Esophagus muscularis mucosa (tissue), 4 donors: ENCODE results near the gene MAPK13. TPM values are rescaled to one million over a fixed set of nuclear protein-coding genes. Genes with fewer than 3 reads are reported as not detected.

Experiments used
- DNase-seq: peaks from one replicate; pipeline ENCODE4 v3.0.0-alpha.2; 2017; ENCODE audit errors: extremely low spot score
- H3K27ac ChIP-seq, 4 donors: fragments of 200-600 bp; sonication (generic); replicated peaks in 1 of 4; 1 replicate in 3 of 4; 2 replicates in 1 of 4; pipeline ENCODE4 v1.5.1; 2016 to 2019; ENCODE audit warnings: mild to moderate bottlenecking in 1 of 4
- H3K27me3 ChIP-seq, 4 donors: fragments of 200-600 bp; sonication (generic); one replicate each; pipeline versions ENCODE4 v1.5.1 to v1.6.0; 2016 to 2019
- H3K36me3 ChIP-seq, 4 donors: fragments of 200-600 bp; sonication (generic); one replicate each; pipeline ENCODE4 v1.5.1; 2016 to 2019
- H3K4me1 ChIP-seq, 4 donors: fragments of 200-600 bp; sonication (generic); one replicate each; pipeline ENCODE4 v1.5.1; 2016 to 2019
- H3K4me3 ChIP-seq, 4 donors: fragments of 200-600 bp; sonication (generic); 1 replicate in 2 of 4; 2 replicates in 2 of 4; pipeline ENCODE4 v1.5.1; 2016 to 2019; ENCODE audit warnings: mild to moderate bottlenecking in 4 of 4, moderate library complexity in 1 of 4
- H3K9me3 ChIP-seq, 4 donors: fragments of 200-600 bp; sonication (generic); 1 replicate in 3 of 4; 2 replicates in 1 of 4; pipeline ENCODE4 v1.5.1; 2016 to 2019
- EP300 ChIP-seq: sonication (generic); formaldehyde crosslinking; IDR thresholded peaks from one replicate; pipeline ENCODE4 v1.6.1; 2017; ENCODE audit warnings: antibody characterized with exemption
- POLR2A ChIP-seq: fragments of 450-650 bp; IDR thresholded peaks from one replicate; pipeline ENCODE4 v1.6.1; 2017; ENCODE audit warnings: antibody characterized with exemption, moderate library complexity, mild to moderate bottlenecking, low read depth
- POLR2AphosphoS5 ChIP-seq, 2 donors: sonication (generic); formaldehyde crosslinking; IDR thresholded peaks; one replicate each; pipeline ENCODE4 v1.6.1; 2017; ENCODE audit warnings: antibody characterized with exemption in 2 of 2
- WGBS: methylation state at CpG from one replicate; pipeline ENCODE4 v1.1.5; 2018; 5-methylcytosine and 5-hydroxymethylcytosine counted together
- intact Hi-C: fragments of 100-400 bp; cut with DNase I; formaldehyde crosslinking; loops from one replicate; pipeline ENCODE4 v1.15.1; 2023
- total RNA-seq, 4 donors: library from RNA; depleted of rRNA; stranded (reverse); fragments of >200 nt; gene quantifications; one replicate each; pipeline versions ENCODE4 v1.1.0 to v1.2.1, GENCODE V29; 2016
- TF ChIP-seq, protein P1 (sequence below), 3 experiments: fragments of 200-600 bp in 2 of 3; fragments of 450-650 bp in 1 of 3; sonication (generic) in 2 of 3; IDR thresholded peaks; one replicate each; pipeline ENCODE4 v1.5.1; 2017 to 2019; ENCODE audit warnings: antibody characterized with exemption in 3 of 3, mild to moderate bottlenecking in 2 of 3, moderate library complexity in 1 of 3

Gene MAPK13
- total RNA-seq, 4 donors from 2014 or later, result 2.1 to 5.0 (median 4.5) TPM

DNA sequence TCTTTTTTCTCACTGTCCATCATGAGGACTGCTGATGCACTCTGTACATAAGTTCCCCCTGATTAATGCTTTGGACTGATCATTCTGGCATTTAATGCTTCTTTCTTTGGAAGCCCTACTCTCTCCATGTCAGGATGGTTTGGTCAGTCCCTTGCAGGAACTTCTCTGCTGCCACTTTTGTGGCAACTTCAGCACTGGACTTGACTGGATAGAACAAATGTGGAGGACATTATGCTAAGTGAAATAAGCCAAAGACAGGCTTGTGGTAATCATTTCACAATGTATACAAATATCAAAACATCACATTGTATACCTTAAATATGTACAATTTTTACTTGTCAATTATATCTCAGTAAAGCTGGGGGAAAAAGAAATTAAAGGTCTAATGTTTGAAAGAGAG lies 54.0 kb downstream of the MAPK13 start:
- no peak for DNase-seq
- TF ChIP-seq EP300, result no peak
- TF ChIP-seq POLR2A, result no peak
- TF ChIP-seq POLR2AphosphoS5 (IDR thresholded peaks at IDR 0.05), result no peak
- H3K27ac ChIP-seq, result no peak overlapping the region
- no peaks in the 10 kb centered on the region for H3K4me1 ChIP-seq
- H3K4me3 ChIP-seq, result no peak overlapping the region
- intact Hi-C loops, result no loop called here
- H3K27me3 ChIP-seq, result no peaks in the 10 kb centered on the region
- peaks cover 0 to under 1% (median 0%) of the 10 kb centered on the region in 4 donors for H3K9me3 ChIP-seq
- H3K36me3 ChIP-seq, result no peaks in the 10 kb centered on the region

DNA sequence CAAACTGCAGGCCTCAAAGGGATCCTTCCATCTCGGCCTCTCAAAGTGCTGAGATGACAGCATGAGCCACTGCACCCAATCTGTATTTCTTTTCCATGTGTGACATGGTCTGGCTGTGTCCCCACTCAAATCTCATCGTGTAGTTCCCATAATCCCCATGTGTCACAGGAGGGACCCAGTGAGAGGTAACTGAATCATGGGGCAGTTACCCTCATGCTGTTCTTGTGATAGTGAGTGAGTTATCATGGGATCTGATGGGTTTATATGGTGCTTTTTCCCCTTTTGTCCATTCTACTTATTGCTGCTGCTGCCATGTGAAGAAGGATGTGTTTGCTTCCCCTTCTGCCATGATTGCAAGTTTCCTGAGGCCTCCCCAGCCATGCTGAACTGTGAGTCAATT lies 55.9 kb downstream of the MAPK13 start:
- intact Hi-C loops, result no loop called here
- no peak overlapping the region for H3K4me3 ChIP-seq
- WGBS, result 100% methylated on average over 2 of the region's 2 CpGs
- DNase-seq, result no peak
- H3K27me3 ChIP-seq, result no peaks in the 10 kb centered on the region
- TF ChIP-seq EP300 (no peak), POLR2A (no peak), POLR2AphosphoS5 (IDR thresholded peaks at IDR 0.05) (no peak)
- TF ChIP-seq, protein P1, sequence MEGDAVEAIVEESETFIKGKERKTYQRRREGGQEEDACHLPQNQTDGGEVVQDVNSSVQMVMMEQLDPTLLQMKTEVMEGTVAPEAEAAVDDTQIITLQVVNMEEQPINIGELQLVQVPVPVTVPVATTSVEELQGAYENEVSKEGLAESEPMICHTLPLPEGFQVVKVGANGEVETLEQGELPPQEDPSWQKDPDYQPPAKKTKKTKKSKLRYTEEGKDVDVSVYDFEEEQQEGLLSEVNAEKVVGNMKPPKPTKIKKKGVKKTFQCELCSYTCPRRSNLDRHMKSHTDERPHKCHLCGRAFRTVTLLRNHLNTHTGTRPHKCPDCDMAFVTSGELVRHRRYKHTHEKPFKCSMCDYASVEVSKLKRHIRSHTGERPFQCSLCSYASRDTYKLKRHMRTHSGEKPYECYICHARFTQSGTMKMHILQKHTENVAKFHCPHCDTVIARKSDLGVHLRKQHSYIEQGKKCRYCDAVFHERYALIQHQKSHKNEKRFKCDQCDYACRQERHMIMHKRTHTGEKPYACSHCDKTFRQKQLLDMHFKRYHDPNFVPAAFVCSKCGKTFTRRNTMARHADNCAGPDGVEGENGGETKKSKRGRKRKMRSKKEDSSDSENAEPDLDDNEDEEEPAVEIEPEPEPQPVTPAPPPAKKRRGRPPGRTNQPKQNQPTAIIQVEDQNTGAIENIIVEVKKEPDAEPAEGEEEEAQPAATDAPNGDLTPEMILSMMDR (IDR thresholded peaks at IDR 0.05), result no peak
- H3K4me1 ChIP-seq, result no peaks in the 10 kb centered on the region
- H3K27ac ChIP-seq, result no peak overlapping the region
- H3K9me3 ChIP-seq, result no peaks in the 10 kb centered on the region
- H3K36me3 ChIP-seq, result no peaks in the 10 kb centered on the region

DNA sequence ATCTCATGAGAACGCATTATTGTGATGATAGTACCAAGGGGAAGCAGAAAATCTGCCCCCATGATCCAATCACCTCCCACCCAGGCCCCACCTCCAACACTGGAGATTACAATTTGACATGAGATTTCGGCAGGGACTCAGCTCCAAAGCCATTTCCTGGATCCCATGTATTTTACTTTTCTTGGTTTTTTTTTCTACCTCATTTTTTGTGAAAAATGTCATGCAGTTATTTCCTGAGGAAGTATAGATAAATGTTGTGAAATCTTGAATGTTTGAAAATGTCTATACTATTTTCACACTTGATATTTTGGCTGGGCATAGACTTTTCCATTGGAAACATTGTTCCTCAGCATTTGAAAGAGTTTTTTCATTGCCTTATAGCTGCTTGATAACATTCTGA lies 57.1 kb downstream of the MAPK13 start:
- intact Hi-C loops, result no loop called here
- no peak overlapping the region for H3K4me3 ChIP-seq
- no peaks in the 10 kb centered on the region for H3K4me1 ChIP-seq
- H3K9me3 ChIP-seq, result no peaks in the 10 kb centered on the region
- no peaks in the 10 kb centered on the region for H3K27me3 ChIP-seq
- no peak for DNase-seq
- H3K27ac ChIP-seq, result no peak overlapping the region
- TF ChIP-seq POLR2A (no peak), POLR2AphosphoS5 (IDR thresholded peaks at IDR 0.05) (no peak), EP300 (no peak)
- TF ChIP-seq, protein P1 (IDR thresholded peaks at IDR 0.05), result no peak
- no peaks in the 10 kb centered on the region for H3K36me3 ChIP-seq
- WGBS, result 75% methylated on average over 2 of the region's 2 CpGs

Other genes with a start within 250 kb of the MAPK13 start
- gene SRPK1, start 209.4 kb upstream of the MAPK13 start, total RNA-seq, result 10 to 100 TPM; 25.4 to 36.5 (median 30.4) TPM
- under 1 TPM in 2 of 4 donors, not detected in 2; under 0.01 to 0.17 TPM for gene SLC26A8, start 105.9 kb upstream of the MAPK13 start, total RNA-seq
- gene MAPK14, start 102.7 kb upstream of the MAPK13 start, total RNA-seq, result 10 to 100 TPM; 53.2 to 70.7 (median 66.9) TPM
- 10 to 100 TPM; 21.5 to 34.8 (median 22.3) TPM for gene BRPF3, start 66.2 kb downstream of the MAPK13 start, total RNA-seq
- under 1 TPM in 1 of 4 donors, not detected in 3; 0.33 TPM for gene PNPLA1, start 139.5 kb downstream of the MAPK13 start, total RNA-seq
- not detected for gene BNIP5, start 206.4 kb downstream of the MAPK13 start, total RNA-seq